ENCODE results near the gene FAM13A.
"Not testable (repeated sequence)": the region's sequence is repeated elsewhere in the genome, so short reads cannot be mapped to it uniquely, and the experiment has no call there.

The FAM13A gene

DNA sequence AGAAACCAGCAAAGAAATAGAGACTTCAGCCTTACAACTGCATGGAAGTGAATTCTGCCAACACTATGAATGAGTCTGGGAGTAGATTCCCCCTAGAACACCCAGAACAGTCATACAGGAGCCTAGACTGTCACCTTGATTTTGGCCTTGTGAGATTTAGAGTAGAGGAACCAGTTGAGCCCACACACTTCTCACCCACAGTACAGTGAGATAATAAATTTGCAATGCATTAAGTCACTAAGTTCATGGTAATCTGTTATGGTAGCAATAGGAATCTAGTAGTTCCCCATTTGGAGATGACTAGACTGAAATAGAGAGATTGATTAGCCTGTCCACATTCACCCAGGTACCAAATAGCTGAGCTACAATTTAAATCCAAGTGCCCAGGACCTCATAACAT is 59.0 kb downstream of the FAM13A start:
- DNase-seq, result no peak

DNA sequence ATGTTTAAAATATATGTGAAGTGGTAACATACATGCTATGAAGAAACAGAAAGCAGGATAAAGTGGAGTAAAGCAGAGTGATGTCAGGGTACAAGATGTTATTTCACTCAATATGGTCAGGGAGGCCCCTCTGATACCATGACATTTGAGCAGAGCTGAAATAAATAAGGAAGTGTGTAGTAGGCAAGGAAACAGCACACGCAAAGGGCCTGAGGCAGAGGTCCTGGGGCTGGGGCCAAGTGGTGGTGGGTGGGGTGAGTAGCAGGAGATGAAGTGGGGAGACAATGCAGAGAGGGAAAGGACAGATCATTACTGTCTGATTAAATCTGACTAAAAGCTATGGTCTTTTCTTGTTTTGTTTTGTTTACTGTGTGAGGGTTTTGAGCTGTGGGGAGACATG is 61.1 kb downstream of the FAM13A start:
- no peak for DNase-seq

DNA sequence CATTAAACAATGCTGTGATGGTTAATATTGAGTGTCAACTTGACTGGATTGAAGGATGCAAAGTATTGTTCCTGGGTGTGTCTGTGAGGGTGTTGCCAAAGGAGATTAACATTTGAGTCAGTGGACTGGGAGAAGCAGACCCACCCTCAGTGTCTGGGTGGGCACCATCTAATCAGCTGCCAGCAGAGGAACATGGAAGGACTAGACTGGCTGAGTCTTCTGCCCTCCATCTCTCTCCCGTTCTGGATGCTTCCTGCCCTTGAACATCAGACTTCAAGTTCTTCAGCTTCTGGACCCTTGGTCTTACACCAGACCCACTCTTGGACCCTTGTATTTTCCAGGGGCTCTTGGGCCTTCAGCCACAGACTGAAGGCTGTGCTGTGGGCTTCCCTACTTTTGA is 61.7 kb downstream of the FAM13A start:
- DNase-seq, result not testable (repeated sequence)

DNA sequence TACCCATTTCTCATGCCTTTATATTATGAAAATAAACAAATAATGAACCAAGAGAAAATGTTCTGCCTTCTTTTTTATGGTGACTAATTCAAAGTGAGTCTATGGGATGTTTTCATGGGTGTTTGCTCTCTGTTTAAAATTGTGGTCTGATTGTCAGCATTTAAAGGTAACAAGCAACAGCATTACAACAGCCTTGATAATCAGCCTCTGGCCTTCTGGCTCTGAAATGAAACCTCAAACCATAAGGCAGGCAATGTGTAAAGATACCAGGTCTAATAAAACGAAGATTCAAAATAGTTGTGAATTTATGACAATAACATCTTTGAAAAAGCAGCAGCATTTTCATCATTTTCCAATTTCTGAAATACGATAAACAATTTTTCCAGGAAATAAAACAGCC is 63.7 kb downstream of the FAM13A start:
- DNase-seq, result no peak

DNA sequence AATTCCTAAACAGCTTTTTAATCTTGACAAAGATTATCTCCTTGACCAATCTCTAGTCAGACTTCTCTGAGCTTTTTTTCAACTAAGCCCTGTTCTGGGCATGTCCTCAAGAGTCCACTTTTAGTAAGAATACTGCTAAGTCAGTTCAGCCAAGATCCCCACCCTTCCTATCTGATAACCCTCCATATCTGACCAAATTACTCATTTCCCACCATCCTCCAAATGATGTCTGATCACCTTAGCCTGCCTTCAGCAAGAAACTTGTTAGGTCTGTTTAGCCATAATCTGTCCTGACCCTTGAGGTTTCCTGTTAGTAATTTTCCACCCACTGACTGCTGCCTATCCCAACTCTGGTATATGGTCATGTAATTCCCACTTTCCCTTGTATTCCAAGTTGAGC is 65.2 kb downstream of the FAM13A start:
- DNase-seq, result no peak

DNA sequence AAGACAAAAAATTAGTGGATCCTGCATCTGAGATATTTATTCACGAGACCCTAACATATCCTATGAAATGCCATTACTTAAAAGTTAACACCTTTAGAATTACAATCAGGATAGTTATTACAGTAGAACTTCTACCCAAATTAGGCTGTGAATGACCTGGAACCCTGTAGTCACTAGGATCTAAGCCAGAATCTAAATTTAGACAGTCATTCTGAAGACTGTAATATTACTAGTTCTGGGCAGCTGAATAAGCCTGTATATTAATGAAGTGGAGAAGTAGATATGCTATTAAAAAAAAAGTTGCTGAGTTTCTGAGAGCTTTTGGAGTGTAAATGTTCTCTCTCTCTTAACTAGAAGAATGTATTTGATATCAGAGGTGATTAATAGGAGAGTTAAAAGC is 67.0 kb downstream of the FAM13A start:
- no peak for DNase-seq

DNA sequence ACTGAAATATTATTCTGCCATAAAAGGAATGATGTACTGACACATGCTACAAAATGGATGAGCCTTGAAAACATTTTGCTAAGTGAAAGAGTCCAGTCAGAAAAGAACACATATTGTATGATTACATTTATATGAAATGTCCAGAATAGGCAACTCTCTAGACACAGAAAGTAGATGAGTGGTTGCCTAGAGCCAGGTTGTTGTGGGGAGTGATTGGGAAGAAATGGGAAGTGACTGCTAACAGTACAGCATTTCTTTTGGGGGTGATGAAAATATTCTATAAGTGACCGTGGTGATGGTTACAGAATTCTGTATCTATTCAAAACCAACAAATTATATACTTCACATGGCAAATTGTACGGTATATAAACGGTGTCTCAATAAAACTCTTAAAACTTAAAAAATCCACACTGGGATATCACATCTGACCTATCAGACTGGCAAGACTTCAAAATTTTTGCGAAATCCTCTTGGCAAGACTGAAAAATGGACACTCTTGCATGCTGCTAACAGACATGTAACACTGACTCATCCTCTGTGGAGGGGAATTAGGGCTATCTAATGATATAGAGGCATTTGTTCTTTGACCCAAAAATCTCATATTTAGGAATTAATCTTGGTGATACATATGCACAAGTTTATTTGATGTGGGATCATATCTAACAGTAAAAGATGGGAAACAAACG is 71.8 kb downstream of the FAM13A start:
- no peak for DNase-seq

DNA sequence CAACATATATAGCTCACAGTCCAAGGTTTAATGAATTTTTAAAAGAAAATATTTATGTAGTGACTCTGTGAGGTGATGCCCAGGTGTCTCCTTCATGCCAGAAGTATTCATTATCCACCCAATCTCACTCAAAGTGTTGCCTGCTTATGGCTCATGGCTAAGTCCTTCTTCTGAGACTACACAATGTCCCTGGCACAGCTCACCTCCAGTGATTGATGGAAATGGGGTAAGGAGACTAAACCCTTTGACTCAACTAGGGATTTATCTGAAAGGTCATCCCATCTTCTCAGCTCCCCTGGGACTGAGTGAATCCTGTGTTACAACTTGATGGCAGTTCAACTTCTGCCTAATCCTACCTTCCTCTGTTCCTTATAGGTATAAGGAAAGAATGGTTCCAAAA is 74.2 kb downstream of the FAM13A start:
- DNase-seq, result no peak

DNA sequence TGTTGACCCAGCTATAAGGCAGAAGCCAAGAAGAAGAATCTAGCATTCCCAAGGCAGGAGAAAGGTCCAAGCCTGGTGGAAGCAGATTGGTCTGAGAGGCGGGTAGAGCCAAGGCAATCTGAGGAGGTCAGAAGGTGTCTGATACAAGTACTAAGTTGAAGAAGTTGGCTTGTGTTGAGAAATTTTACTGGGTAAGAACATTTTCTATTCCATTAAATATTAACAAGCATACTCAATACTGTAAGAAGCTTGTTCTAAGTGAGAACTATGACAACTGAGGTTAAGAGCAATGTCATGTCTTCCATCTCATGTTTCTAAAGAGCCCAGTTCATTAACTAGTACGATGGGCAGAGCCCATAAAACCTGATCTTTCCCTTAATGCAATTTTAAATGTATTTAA is 75.0 kb downstream of the FAM13A start:
- no peak for DNase-seq

DNA sequence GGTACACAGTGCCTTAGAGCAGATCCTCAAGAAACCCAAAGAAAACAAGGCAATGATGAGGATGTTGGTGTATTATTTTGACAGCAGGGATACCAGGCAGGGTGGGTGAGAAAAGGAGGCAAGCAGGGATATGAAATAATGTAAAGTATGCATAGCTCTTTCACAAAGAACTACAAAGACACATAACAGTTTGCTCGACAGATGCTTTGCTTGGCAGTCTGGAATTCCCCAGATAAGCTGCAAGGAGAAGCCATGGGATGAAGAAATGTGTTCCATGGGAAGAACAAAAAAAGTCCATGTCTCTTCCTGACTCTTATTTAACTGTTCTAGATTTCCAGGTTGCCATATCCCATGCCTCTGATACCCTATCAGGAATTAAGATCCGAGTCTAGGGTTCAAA is 75.4 kb downstream of the FAM13A start:
- DNase-seq, result no peak

DNA sequence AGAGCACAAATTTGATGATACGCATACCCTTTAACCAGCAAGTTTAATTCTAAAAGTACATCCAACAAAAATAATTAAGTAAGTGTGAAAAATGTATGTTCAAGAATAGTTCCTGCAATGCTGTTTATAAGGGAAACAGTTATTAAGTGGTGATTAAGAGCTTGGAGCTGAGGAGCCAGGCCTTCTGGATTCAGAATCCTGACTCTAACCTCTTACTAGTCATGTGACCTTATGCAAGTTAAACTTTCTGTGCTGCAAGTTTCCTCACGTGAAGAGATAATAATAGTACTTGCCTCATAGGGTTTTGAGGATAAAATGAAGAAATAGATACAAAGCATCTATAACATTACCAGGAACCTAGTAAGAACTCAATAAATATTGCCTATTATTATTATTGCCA is 77.7 kb downstream of the FAM13A start:
- no peak for DNase-seq

DNA sequence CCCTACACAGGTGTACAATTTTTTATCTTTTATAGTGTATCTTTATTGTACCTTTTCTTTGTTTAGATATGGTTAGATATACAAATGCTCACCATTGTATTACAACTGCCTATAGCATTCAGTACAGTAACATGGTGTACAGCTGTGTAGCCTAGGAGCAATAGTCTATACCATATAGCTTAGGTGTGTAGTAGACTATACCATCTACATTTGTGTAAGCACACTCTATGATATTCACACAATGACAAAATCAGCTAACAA is 80.3 kb downstream of the FAM13A start:
- DNase-seq, result no peak

DNA sequence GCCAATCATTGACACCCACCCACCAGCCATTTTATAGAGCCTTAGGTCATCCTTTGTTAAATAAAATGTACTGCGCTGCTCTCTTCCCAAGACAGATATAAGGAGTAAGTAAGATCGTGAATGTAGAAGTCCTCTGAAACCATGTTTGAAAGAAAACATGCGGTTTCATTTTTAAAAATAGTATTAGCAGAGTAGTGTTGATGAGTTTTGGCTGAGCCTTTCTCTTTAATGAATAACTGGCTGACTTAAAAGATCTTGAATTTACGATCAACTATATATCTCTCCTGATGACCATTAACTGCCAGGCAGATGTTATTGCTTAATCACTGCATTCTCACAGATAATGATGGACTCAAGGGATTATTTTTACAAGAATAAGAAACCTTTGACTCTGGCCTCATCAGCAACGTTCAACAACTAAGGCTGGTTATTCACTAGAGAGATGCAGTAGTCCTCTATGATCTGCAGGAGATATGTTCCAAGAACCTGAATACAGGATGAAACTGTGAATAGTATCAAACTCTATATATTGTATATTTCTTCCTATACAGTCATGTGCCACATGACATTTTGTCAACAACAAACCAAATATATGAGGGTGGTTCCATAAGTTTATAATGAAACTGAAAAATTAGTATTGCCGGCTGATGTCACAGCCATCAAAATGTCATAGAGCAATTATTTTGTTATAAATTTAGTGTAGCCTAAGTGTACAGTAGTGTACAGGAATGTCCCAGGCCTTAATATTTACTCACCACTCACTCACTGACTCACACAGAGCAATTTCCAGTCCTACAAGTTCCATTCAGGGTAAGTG is 80.8 kb downstream of the FAM13A start:
- DNase-seq, result no peak

DNA sequence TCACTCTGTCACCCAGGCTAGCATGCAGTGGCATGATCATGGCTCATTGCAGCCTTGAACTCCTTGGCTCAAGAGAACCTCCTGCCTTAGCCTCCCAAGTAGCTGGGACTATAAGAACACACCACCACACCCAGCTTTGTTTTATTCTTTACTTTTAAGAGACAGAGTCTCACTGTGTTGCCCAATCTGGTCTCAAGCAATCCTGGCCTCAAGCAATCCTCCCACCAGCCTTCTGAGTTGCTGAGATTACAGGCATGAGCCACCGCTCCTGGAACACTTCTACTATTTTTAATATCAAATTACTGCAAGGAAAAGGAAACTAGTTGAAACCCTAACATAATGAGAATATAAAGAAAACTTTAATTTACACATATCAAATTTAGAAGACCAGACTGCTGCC is 85.4 kb downstream of the FAM13A start:
- no peak for DNase-seq

DNA sequence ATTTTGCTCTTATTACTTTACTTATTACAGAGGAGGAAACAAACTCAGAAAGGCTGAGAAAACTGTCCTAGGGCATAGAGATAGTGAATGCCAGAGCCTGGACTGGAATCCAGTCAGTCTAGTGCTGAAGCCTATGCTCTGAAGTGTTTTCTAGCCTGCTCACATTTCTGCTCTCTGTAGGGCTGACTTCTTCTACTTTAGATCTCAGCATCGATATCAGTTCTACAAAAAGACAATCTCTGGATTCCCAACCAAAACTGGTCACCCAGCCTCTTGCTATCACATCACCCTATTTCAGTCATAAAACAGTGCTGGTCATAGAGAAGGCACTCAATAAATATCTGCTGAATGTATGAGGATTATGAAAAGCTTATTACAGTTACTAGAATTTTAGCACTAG is 87.2 kb downstream of the FAM13A start:
- DNase-seq, result no peak

DNA sequence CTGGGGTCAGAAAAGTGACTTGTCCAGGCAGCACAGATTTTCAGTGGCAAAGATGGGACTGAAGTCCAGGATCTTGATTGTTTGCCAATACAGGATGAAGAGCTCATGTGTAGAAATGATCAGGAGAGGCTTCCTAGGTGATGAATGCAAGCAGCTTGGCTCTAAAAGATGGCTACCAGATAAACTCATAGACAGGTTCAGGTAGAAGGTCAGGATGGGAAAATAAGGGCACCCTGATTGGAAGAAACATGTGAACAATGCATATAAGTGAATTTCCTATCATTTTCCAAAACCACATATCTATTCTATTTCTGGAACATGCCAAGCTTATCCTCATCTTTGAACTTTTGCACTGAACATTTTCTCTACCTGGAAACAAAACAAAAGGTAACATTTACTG is 87.7 kb downstream of the FAM13A start:
- no peak for DNase-seq

DNA sequence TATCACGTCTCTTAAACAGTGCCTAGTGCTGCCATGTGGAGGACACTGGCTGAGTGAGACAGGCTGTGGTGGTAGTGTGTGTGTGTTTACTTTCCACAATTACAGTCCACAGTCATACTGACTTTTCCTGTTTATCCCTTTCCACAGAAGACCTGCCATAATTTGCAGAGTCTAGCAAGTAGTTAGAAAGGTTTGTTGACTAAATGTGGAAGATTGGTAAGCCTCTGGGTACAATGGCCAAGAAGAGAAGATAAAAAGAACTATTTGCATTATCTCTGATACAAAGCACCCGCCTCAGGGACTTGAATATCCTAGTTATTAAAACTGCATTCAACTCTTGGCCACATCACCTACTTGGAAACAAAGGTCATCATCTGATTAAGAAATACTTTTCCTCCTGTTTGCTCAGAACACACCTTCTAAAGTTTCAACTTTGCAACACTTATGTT is 89.1 kb downstream of the FAM13A start:
- no peak for DNase-seq

DNA sequence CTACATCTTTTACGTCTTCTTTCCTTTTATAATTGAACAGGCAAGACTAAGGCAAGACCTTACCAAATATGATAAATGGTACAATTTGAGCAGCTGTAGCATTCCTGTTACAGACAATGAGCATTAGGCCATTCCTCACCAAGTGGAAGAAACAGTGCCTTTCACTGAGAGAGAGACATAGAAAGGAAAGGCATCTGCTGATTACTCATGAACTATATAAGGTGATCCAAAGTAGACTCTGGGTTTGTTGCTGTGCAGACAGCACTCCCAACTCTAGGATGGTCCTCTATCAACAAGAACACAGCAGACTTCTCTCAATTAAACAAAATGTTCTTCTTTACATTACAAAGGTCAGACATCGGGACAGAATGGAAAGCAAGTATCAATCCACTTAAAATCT is 91.9 kb downstream of the FAM13A start:
- DNase-seq, result no peak

DNA sequence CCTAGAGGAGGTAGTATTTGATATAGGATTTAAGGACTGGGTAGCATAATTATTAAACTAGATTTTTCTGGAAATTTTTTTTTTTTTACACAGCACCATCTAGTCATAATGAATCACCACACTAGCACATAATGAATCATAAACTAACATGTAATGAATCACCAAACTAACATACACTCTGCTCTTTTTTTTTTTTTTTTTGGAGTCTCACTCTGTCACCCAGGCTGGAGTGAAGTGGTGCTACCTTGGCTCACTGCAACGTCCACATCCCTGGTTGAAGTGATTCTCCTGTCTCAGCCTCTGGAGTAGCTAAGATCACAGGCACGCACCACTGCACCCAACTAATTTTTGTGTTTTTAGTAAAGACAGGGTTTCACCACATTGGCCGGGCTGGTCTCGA is 92.5 kb downstream of the FAM13A start:
- no peak for DNase-seq

DNA sequence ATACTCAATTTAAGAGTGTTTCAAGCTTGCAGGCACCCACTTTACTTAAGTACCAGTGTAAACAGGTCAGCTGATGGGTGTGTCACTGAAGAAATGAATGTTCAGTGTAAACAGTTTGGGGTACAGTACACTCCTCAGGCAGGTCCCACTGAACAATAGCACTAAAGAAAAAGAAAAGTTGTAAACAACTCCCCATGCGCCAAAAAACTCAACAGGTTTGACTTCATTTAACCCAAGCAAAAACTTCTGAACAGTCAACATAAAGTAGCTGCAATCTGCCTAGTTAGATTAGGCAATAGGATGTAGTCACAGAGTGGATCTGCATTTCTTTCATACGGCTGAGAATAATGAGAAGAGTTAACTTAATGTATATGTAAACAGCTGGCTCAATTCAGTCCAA is 93.2 kb downstream of the FAM13A start:
- DNase-seq, result no peak

DNA sequence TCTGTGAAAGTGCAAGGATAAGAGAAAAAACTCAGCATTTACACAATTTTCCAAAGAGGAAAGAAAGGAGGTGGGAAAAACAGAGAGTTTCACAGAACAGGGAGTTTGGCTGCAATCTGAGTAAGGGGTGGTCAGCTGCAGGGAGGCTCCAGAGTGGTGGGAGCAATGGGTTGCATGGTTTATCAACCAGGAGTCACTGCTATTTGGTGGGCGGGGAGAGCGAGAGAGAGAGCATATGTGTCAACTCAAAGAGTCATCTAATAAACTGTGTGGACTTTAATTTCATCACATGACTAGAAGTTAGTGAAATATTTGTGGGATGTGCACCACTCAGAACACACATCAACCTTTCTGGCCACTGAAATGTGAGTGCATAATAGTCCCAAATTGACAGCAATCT is 94.6 kb downstream of the FAM13A start:
- no peak for DNase-seq

DNA sequence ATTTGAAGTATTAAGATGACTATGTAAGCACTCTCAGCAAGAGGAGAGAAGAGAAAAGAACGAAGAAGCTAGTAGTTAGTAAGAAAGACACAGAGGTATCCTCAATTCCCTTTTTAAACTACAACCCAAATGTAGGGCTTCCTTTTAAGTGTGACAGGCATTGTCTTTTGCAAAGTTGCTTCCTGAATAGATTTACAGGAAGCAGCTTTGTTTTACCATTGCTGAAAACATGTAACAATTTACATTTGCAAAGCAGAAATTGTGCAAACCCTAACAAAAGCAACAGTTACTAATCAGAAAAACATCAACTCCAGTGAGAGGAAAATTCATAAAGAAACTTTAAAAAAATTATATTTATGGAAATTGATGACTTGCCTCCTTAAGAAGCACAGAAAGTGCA is 96.4 kb downstream of the FAM13A start:
- DNase-seq, result no peak

DNA sequence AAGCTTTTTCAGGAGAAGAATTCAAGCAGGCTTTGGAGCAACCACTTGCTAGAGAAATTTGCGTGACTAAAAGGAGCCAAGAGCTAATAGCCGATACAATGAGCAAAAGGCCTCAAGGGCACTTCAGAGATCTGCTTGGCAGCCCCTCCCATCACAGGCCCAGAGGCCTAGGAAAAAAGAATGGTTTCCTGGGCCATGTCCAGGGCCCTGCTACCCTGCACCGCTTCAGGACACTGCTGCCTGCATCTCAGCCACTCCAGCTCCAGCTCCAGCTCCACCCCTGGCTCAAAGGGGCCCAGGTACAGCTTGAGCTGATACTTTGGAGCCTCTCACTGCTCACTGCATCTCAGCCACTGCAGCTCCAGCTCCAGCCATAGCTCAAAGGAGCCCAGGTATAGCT is 98.9 kb downstream of the FAM13A start:
- no peak for DNase-seq

DNA sequence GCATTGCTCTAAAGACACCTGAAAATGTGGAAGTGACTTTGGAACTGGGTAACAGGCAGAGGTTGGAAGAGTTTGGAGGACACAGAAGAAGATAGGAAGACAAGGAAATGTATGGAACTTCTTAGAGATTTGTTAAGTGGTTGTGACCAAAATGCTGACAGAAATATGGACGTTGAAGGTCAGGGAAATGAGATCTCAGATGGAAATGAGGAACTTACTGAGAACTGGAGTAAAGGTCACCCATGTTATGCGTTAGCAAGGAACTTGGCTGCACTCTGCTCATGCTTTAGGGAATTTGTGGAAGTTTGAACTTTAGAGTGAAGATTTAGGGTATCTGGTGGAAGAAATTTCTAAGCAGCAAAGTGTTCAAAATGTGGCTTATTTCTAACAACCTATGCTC is 99.4 kb downstream of the FAM13A start:
- no peak for DNase-seq

Data from CD4-positive, alpha-beta T cell treated with Interleukin-6 for 4 hours (primary cell).